Ectodermal cell (in vitro differentiated cells): ENCODE results near the gene IPO4.
A peak's percentile ranks its signal among the peaks of the same experiment; 100 is the strongest.

Source experiments
- H3K27ac ChIP-seq: 2 replicates; pipeline ENCODE4 v1.7.0; 2013; ENCODE audit warnings: mild to moderate bottlenecking, low read depth, low read length; ENCODE audit not compliant: insufficient read depth, poor library complexity, severe bottlenecking
- H3K27me3 ChIP-seq: 2 replicates; pipeline ENCODE4 v1.7.0; 2013; ENCODE audit warnings: mild to moderate bottlenecking, low read length; ENCODE audit not compliant: insufficient read depth, control insufficient read depth, poor library complexity, severe bottlenecking
- H3K36me3 ChIP-seq: one replicate; pipeline ENCODE4 v1.7.0; 2013; ENCODE audit warnings: low read length; ENCODE audit not compliant: control insufficient read depth, insufficient read depth
- H3K4me1 ChIP-seq: one replicate; pipeline ENCODE4 v1.7.0; 2013; ENCODE audit warnings: low read length; ENCODE audit not compliant: control insufficient read depth, insufficient read depth
- H3K4me3 ChIP-seq: 2 replicates; pipeline ENCODE4 v1.7.0; 2013; ENCODE audit warnings: low read depth, low read length, control low read depth; ENCODE audit not compliant: insufficient read depth
- H3K9me3 ChIP-seq: 2 replicates; pipeline ENCODE4 v1.7.0; 2013; ENCODE audit warnings: mild to moderate bottlenecking, low read length, moderate library complexity; ENCODE audit not compliant: control insufficient read depth
- WGBS, 2 experiments: methylation state at CpG; one replicate each; pipeline ENCODE4 v1.1.7; 2013; ENCODE audit warnings: missing lambda C conversion rate in 2 of 2; 5-methylcytosine and 5-hydroxymethylcytosine counted together

Gene IPO4

GRCh38 chr14:24138396-24139271, 50.0 kb downstream of the IPO4 start:
- Histone ChIP-seq H3K27me3 (peaks cover 5% of the 10 kb centered on the region), H3K36me3 (peaks cover 15% of the 10 kb centered on the region), H3K9me3 (no peaks in the 10 kb centered on the region), H3K4me1 (peaks cover 2% of the 10 kb centered on the region), H3K4me3 (no peak overlapping the region), H3K27ac (no peak overlapping the region)
- WGBS, 2 experiments: 93 to 94% methylated on average over 13 of the region's 13 CpGs

DNA sequence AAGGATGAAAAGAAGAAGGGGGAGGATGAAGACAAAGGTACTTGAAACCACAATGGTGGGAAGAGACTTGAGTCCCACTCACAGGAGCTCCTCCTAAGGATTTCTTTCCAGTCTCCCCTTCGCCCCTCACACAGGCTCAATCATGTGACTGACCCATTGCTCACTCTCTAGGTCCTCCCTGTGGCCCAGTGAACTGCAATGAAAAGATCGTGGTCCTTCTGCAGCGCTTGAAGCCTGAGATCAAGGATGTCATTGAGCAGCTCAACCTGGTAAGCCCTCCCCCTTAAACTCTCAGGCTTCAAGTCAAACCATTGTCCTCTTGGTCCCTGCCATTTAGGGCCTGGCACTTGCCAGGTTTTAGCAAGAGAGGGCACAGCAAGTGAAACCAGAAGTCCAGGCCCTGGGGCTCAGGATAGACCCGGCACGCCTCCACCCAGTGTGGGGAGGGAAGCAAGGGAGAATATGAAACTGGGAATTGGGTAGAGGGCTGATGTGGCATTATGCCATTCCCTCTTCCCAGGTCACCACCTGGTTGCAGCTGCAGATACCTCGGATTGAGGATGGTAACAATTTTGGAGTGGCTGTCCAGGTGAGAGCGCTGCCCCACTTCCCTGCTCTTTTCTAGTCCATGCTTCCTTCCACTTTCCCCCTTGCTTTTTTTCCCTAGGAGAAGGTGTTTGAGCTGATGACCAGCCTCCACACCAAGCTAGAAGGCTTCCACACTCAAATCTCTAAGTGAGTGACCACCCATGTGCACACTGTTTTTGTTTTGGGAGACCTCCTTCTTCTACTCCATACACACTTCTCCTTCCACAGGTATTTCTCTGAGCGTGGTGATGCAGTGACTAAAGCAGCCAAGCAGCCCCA, 50.9 kb downstream of the IPO4 start:
- Histone ChIP-seq H3K9me3 (no peaks in the 10 kb centered on the region), H3K27me3 (peaks cover 5% of the 10 kb centered on the region), H3K27ac (no peak overlapping the region), H3K4me3 (no peak overlapping the region), H3K36me3 (peaks cover 14% of the 10 kb centered on the region), H3K4me1 (peaks cover 2% of the 10 kb centered on the region)
- WGBS, 2 experiments: 94 to 95% methylated on average over 8 of the region's 8 CpGs

DNA sequence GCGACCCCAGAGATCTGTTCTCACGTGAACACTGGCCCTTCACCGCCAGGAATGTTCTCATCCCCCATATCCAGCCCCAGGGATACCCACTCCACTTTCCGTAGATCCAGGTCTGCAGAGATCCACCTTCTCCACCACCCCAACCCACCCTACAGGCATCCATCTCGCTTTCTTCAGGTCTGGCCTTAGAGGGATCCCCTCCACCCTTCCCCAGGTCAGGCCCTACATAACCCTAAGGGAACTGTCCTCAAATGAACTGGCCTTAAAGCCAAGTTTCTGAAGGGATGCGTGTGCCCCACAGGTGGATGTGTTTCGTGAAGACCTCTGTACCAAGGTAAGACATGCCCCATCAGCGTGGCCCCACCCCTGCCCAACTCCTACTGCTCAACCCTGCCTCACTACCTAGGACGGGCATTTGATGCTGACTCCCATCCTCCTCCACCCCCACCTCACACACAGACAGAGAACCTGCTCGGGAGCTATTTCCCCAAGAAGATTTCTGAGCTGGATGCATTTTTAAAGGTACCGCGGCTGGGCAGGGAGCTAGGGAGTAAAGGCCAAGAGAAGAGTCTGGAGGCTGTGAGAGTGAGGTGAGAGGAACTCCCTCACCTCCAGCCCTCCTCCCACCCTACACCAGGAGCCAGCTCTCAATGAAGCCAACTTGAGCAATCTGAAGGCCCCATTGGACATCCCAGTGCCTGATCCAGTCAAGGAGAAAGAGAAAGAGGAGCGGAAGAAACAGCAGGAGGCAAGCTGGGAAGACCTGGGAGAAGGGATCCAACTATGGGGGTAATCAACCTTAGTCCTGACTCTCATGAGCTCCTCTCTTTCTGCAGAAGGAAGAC, 51.7 kb downstream of the IPO4 start:
- Histone ChIP-seq H3K4me1 (peaks cover 2% of the 10 kb centered on the region), H3K9me3 (no peaks in the 10 kb centered on the region), H3K27me3 (peaks cover 5% of the 10 kb centered on the region), H3K36me3 (peaks cover 14% of the 10 kb centered on the region), H3K27ac (no peak overlapping the region), H3K4me3 (peak overlapping the region; percentile 81)
- 56 to 57% methylated on average over 10 to 13 of the region's 13 CpGs for WGBS, 2 experiments

DNA sequence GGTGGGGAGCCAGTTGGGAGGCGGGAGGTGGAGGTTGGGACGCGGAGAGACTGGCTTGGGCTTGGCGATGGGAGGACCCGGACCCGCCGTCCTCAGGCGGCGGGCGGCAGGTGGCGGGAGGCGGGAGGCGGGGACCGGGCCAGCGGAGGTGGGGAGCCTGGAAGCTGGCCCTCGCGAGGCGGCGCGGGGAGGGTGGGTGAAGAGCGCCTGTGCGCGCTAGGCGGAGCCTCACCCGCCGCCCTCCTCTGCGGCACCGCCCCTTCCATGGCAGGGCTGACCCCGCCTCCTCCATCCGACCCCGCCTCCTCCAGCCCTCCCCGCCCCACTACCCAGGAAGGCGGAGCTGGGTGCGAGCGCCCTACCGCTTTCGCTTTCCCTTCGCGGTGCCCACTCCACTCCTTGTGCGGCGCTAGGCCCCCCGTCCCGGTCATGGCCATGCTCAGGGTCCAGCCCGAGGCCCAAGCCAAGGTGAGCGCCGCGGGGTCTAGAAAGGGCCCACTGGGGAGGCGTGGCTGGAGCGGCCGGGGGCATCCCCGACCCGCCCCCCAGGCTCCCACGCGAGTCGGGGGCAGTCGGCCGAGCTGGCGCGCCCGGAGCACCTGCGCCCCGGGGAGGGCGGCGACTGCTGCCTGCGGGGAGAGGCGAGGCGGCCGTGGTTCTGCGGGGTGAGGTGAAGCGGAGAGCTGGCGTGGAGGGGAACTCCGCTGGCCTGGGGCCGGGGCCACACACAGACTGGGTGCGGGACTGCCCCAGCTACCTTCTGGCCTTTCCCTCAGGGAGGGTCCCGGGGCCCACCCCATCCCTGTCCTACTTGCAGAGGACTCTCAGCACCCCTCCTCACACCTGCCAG, 52.6 kb downstream of the IPO4 start, which contains the start of gene PSME1:
Gene PSME1 (plus strand): TSS at position 361 of the 850 bp plus-strand sequence. CDS start 69 bp downstream, at position 430.
- Histone ChIP-seq H3K9me3 (no peaks in the 10 kb centered on the region), H3K4me1 (peaks cover 2% of the 10 kb centered on the region), H3K27ac (no peak within 1 kb of the TSS), H3K27me3 (peaks cover 5% of the 10 kb centered on the region), H3K36me3 (peaks cover 14% of the 10 kb centered on the region), H3K4me3 (peak within 1 kb of the TSS; percentile 81)
- 2% methylated on average over 75 of the region's 75 CpGs for WGBS, 2 experiments

DNA sequence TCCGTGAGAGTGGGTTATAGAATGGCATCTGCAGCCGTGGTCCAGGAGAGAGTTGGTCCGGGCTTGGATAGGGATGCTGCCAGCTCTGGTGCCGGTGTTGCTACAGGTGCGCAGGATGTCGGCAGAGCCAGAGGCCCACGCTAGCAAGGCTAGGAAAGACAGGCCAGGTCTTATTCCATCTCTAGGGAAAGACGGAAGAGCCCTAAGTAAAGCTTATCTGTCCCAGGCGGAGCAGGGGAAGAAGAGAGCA, 53.1 kb downstream of the IPO4 start:
- Histone ChIP-seq H3K36me3 (peaks cover 14% of the 10 kb centered on the region), H3K9me3 (no peaks in the 10 kb centered on the region), H3K4me3 (peak overlapping the region; percentile 81), H3K4me1 (peaks cover 2% of the 10 kb centered on the region), H3K27me3 (peaks cover 5% of the 10 kb centered on the region), H3K27ac (no peak overlapping the region)
- 16 to 17% methylated on average over 9 of the region's 9 CpGs for WGBS, 2 experiments

GRCh38 chr14:24133735-24134134, 54.9 kb downstream of the IPO4 start:
- no CpG with 5 or more reads among the region's 1 CpG for WGBS, 2 experiments
- peaks cover 5% of the 10 kb centered on the region for H3K27me3 ChIP-seq
- no peaks in the 10 kb centered on the region for H3K4me1 ChIP-seq
- H3K4me3 ChIP-seq: no peak overlapping the region
- H3K36me3 ChIP-seq: peaks cover 8% of the 10 kb centered on the region
- H3K9me3 ChIP-seq: no peaks in the 10 kb centered on the region
- H3K27ac ChIP-seq: no peak overlapping the region

GRCh38 chr14:24132976-24133375, 55.6 kb downstream of the IPO4 start:
- 92 to 96% methylated on average over 2 of the region's 2 CpGs for WGBS, 2 experiments
- no peaks in the 10 kb centered on the region for H3K9me3 ChIP-seq
- no peaks in the 10 kb centered on the region for H3K4me1 ChIP-seq
- H3K4me3 ChIP-seq: no peak overlapping the region
- no peak overlapping the region for H3K27ac ChIP-seq
- H3K27me3 ChIP-seq: peaks cover 5% of the 10 kb centered on the region
- H3K36me3 ChIP-seq: peaks cover under 1% of the 10 kb centered on the region

DNA sequence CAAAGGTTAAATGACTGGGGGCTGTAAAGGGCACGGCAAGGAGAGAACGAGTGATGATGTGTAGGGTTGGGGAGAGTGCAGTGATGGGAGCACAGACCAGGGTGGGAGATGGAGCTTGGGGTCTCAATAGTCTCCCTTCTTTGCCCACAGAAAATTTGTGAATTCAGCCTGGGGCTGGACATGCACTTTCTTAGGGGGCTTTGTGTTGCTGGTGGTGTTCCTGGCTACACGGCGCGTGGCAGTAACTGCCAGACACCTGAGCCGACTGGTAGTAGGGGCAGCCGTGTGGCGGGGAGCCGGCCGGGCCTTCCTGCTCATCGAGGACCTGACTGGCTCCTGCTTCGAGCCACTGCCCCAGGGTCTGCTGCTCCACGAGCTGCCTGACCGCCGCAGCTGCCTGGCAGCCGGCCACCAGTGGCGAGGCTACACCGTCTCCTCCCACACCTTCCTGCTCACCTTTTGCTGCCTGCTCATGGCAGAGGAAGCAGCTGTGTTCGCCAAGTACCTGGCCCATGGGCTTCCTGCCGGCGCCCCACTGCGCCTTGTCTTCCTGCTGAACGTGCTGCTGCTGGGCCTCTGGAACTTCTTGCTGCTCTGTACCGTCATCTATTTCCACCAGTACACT, 56.4 kb downstream of the IPO4 start:
- H3K9me3 ChIP-seq: no peaks in the 10 kb centered on the region
- peaks cover 5% of the 10 kb centered on the region for H3K27me3 ChIP-seq
- H3K36me3 ChIP-seq: no peaks in the 10 kb centered on the region
- H3K4me3 ChIP-seq: no peak overlapping the region
- no peak overlapping the region for H3K27ac ChIP-seq
- WGBS, 2 experiments: 92% methylated on average over 24 of the region's 24 CpGs
- H3K4me1 ChIP-seq: no peaks in the 10 kb centered on the region

DNA sequence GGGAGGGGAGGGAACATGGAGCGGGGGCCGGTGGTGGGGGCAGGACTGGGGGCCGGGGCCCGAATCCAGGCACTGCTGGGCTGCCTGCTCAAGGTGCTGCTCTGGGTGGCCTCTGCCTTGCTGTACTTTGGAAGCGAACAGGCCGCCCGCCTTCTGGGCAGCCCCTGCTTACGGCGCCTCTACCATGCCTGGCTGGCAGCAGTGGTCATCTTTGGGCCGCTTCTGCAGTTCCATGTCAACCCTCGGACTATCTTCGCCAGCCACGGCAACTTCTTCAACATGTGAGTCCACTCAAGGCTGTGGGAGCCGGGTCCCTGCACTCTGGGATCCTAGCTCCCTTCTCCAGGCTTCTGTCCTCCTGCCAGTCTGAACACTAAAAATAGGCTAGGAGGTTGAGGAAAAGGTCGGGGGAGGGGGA, 57.1 kb downstream of the IPO4 start:
- Histone ChIP-seq H3K27ac (no peak overlapping the region), H3K4me3 (no peak overlapping the region), H3K4me1 (no peaks in the 10 kb centered on the region), H3K36me3 (no peaks in the 10 kb centered on the region), H3K9me3 (no peaks in the 10 kb centered on the region), H3K27me3 (peaks cover 5% of the 10 kb centered on the region)
- 93 to 94% methylated on average over 15 of the region's 15 CpGs for WGBS, 2 experiments
